Choroid plexus epithelial cell (primary cell): Measurements from ENCODE around the gene ST6GALNAC2.

Experiments
- DNase-seq: peaks from one replicate; pipeline ENCODE4 v3.0.0-alpha.2; 2010; ENCODE audit warnings: low read depth
- H3K4me3 ChIP-seq: 2 replicates; pipeline ENCODE4 v1.5.1; 2011; ENCODE audit warnings: low read depth, mild to moderate bottlenecking, control low read depth, low read length, moderate library complexity
- TF ChIP-seq, protein P1 (sequence below): conservative IDR thresholded peaks from 2 replicates; pipeline ENCODE4 v1.5.1; 2011; ENCODE audit warnings: low read depth, mild to moderate bottlenecking, control low read depth, inconsistent platforms, low read length, moderate library complexity

ST6GALNAC2 gene

DNA sequence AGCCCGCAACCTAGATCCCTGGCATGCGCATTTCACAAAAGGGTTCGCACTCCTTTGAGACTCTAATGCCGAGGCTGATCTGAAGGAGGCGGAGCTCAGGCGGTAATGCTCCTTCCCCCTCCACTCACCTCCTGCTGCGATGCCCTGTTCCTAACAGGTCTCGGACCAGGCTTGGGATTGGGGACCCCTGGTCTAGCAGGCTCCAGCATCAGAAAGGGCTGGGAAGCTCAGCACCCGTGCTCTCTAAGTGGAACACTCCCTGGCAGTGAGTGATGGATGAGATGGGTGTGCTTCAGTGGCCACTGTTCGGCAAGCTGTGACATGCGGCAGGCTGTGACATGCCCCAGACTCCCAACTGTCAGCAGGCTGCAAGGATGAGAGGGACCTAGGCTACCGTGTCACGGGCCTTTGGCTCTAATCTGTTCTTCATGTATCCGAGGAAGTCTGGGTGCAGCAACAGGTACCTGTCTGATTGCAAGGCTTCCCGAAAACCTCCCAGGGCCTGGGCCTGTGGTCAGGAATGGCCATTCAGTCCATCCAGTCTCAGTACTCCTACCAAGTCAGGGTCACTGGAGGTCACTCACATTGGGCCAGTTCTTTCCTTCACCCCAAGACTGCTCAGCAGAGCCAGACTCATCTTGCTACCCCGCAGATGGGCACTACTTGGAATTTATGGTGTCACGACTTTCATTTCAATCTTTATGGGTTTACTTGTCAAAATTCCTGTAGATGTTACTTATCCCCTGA, 1.3 kb upstream of the ST6GALNAC2 start:
- H3K4me3 ChIP-seq, result no peak overlapping the region
- TF ChIP-seq, protein P1, sequence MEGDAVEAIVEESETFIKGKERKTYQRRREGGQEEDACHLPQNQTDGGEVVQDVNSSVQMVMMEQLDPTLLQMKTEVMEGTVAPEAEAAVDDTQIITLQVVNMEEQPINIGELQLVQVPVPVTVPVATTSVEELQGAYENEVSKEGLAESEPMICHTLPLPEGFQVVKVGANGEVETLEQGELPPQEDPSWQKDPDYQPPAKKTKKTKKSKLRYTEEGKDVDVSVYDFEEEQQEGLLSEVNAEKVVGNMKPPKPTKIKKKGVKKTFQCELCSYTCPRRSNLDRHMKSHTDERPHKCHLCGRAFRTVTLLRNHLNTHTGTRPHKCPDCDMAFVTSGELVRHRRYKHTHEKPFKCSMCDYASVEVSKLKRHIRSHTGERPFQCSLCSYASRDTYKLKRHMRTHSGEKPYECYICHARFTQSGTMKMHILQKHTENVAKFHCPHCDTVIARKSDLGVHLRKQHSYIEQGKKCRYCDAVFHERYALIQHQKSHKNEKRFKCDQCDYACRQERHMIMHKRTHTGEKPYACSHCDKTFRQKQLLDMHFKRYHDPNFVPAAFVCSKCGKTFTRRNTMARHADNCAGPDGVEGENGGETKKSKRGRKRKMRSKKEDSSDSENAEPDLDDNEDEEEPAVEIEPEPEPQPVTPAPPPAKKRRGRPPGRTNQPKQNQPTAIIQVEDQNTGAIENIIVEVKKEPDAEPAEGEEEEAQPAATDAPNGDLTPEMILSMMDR, result no peak
- no peak for DNase-seq

DNA sequence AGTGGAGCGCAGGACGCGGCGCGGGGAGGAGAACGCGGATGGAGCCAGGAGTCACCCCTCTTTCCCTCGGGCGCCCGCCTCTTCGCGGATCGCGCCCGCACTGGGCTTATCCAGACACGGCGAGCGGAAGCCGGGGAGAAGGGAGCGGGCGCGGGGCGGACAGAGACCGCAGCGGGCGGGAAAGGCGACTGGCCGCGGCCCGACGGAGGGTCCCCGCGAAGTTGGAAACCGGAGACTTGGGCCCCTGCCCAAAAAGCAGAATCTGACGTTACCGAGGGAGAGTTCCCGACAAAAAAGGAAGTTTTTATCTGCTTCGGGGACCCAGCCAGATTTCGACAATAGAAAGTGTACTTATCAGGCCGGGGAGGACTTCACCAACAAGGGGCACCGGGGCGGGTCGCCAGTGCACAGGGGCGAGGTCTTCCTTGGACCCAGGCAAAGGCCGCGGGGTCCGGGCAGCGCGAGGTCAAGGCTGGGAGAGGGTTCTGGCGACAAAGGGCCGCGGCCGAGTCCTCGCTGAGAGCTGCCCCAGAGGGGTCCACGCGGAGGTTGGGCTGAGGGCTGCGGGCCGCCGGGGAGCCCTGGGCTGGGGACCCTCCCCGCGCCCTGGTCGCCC, 519 bp downstream of the ST6GALNAC2 start:
- DNase-seq, result no peak
- TF ChIP-seq, protein P1, result no peak
- peak overlapping the region; percentile 47 for H3K4me3 ChIP-seq

DNA sequence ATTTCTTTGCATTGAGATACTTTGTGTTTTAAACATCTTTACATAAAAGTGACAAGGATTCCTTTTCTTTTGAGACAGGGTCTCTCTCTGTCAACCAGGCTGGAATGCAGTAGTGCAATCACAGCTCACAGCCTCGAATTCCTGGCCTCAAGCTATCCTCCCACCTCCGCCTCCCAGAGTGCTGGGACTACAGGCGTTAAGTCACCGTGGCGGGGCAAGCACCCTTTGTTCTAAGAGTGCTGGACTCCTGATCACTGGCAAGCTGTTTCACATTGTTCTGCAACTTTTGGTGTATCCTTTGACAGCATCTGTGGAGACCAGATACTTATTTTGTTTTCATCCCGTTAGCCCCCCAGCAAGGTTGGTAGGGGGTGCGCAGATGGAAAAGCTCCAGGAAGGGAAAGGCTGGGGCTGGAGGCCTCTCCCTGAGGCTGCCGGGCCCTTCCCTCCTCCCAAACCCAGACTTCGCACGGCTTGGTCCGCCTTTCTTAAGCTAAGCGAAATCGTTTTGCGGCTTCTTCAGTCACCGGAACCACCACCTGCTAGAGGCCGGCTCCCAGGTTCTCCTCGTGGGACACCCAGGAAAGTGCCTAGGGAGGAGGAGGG, 1.1 kb downstream of the ST6GALNAC2 start:
- TF ChIP-seq, protein P1, result no peak
- H3K4me3 ChIP-seq, result peak overlapping the region; percentile 47
- DNase-seq, result no peak

DNA sequence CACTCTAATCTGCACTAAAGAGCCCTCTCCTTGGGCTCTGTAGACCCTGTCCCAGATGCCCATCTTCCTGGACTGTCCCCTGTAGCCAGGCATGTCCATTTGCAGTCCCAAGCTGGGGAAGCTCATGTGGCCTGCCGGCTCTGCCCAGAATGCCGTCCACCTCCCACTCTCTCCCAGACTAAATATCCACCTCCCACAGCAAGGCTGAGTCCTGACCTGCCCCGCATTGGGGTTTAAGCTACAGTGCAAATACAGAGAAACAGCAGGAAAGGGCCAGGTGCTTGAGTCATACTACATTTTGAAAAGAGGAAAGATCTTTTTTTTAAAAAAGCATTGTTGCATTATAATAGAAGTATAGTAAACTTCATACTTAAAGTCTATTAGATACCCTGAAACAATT, 3.0 kb downstream of the ST6GALNAC2 start:
- TF ChIP-seq, protein P1, result no peak
- H3K4me3 ChIP-seq, result no peak overlapping the region
- DNase-seq, result no peak

DNA sequence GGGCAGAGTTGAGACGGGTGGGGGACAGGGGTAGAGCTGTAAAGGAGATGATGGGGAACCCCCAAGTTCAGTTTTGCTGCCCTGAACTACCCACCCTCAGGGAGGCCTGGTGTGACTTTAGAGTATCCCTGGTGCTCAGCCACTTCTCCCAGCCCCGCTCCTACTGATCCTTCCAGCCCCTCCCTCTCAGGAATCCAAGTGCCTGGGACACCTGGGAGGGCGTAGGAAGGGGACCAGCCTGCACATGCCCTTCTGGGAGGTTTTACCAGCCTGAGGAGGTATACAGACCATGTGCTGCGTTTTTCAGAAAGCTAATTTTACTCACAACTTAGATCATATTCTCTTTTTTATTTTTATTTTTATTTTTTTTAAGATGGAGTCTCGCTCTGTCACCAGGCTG, 4.1 kb downstream of the ST6GALNAC2 start:
- no peak overlapping the region for H3K4me3 ChIP-seq
- TF ChIP-seq, protein P1, result no peak

DNA sequence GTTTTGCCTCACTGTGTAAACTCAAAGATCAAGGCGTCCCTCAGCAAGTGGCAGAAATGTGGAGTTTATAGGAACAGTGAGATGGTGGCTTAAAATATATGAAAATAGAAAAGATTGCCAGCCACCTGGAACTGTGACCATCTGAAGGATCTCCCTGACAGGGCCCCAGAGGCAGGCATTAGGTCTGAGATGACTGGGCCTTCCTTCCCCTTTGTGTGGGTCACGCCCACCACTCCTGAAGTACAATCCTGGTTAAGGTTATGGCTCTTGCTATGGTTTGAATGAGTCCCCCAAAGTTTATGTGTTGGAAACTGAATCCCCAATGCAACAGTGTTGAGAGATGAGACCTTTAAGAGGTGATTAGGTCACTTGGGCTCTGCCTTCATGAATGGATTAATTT, 6.4 kb downstream of the ST6GALNAC2 start:
- H3K4me3 ChIP-seq, result no peak overlapping the region
- TF ChIP-seq, protein P1, result no peak
- DNase-seq, result no peak

More for the DNA sequence above, 4.1 kb downstream of the ST6GALNAC2 start:
- no peak for DNase-seq
